LNCaP clone FGC (cell line): ENCODE data around the gene KRTAP12-2.

Experiments used
- DNase-seq: peaks from one replicate; pipeline ENCODE4 v3.0.0-alpha.2; 2011; ENCODE audit warnings: low read depth
- H3K4me3 ChIP-seq: 2 replicates; pipeline ENCODE4 v1.5.1; 2011; ENCODE audit warnings: mild to moderate bottlenecking, low read depth, low read length, control low read depth
- CTCF ChIP-seq: IDR thresholded peaks from 2 replicates; pipeline ENCODE4 v1.5.1; 2012; ENCODE audit warnings: mild to moderate bottlenecking; ENCODE audit not compliant: control insufficient read depth, insufficient read depth; ENCODE audit errors: extremely low read depth

KRTAP12-2 gene

GRCh38 chr21:44706026-44706705 lies 39.4 kb upstream of the KRTAP12-2 start:
- TF ChIP-seq CTCF = no peak
- H3K4me3 ChIP-seq = no peak overlapping the region
- DNase-seq = no peak

- no peak for TF ChIP-seq CTCF
- DNase-seq = no peak
- H3K4me3 ChIP-seq = no peak overlapping the region
Measured at GRCh38 chr21:44704636-44705001, 37.9 kb upstream of the KRTAP12-2 start.

- no peak overlapping the region for H3K4me3 ChIP-seq
- DNase-seq = no peak
- no peak for TF ChIP-seq CTCF
Measured at GRCh38 chr21:44703731-44704635, 37.3 kb upstream of the KRTAP12-2 start.

GRCh38 chr21:44702973-44703730 lies 36.4 kb upstream of the KRTAP12-2 start:
- no peak overlapping the region for H3K4me3 ChIP-seq
- DNase-seq = no peak
- TF ChIP-seq CTCF = no peak

DNA sequence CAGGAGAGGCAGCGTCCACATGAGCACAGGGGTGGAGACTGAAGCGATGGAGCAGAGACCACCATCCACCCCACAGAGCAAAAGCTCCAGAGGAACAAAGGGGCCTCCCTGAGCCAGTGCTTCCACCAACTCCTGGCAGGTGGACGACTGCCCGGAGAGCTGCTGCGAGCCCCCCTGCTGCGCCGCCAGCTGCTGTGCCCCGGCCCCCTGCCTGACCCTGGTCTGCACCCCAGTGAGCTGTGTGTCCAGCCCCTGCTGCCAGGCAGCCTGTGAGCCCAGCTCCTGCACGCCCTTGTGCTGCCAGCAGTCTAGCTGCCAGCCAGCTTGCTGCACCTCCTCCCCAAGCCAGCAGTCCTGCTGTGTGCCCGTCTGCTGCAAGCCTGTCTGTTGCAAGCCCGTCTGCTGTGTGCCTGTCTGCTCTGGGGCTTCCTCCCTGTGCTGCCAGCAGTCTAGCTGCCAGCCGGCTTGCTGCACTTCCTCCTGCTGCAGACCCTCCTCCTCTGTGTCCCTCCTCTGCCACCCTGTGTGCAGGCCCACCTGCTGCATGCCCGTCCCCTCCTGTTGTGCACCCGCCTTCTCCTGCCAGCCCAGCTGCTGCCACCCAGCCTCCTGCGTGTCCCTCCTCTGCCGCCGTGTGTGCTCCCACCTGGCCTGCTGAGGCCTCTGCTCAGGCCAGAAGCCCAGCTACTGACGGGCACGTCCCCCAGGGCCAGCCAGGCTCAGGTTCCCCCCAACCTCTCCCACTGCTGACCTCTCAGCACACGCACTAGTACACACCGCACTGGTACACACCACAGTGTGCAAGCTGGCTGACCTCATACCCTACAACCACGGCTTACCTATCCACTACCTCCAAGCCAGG lies 35.6 kb upstream of the KRTAP12-2 start:
- TF ChIP-seq CTCF = no peak
- H3K4me3 ChIP-seq = no peak overlapping the region
- no peak for DNase-seq

GRCh38 chr21:44701541-44701940 lies 34.8 kb upstream of the KRTAP12-2 start:
- no peak for DNase-seq
- TF ChIP-seq CTCF = no peak
- H3K4me3 ChIP-seq = no peak overlapping the region
